ENCODE results near the gene IPO9.

GRCh38 chr1:201782353-201782752, 46.6 kb upstream of the IPO9 start:
- TF ChIP-seq POLR2A (IDR thresholded peaks at IDR 0.05) (no peak), CTCF (IDR thresholded peaks at IDR 0.05) (no peak)

Data from uterus (tissue), 2 donors.